HG03565 (cell line): Measurements from ENCODE around the gene FAM78B.

Experiments used
- ATAC-seq: cut with Tn5 transposase; IDR thresholded peaks from one replicate; pipeline ENCODE4 v1.9.1; 2021; ENCODE audit warnings: mild to moderate bottlenecking, moderate library complexity; ENCODE audit not compliant: unreplicated experiment

Gene FAM78B, protein sequence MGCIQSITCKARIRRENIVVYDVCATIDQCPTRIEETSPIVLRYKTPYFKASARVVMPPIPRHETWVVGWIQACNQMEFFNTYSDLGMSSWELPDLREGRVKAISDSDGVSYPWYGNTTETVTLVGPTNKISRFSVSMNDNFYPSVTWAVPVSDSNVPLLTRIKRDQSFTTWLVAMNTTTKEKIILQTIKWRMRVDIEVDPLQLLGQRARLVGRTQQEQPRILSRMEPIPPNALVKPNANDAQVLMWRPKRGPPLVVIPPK

GRCh38 chr1:166166698-166167571, at the start of gene FAM78B:
Gene FAM78B, minus strand, starts transcription at chr1:166167001. Its CDS starts 753 bp downstream, at chr1:166166248.
- ATAC-seq: peak; percentile 25

- no peak for ATAC-seq
Observed at GRCh38 chr1:166202546-166202945, 35.7 kb upstream of the FAM78B start.

DNA sequence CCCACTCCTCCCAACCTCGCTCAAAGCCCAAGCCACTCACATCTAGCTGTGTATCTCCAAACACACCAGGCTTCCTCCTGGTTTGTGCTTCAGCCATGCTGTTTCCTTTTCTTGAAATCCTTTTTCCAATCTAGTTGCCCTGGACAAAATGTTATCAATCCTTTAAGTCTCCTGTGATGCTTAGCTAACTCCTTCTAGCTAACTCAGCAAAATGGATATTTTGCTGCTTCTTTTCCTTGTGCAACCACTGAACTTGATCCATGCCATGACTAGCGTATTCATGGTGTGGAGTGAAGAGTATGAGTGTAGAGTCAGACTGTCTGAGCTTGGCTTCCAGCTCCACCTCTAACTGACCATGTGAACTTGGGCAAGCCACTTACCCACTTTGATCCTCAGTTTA, 33.9 kb upstream of the FAM78B start:
- no peak for ATAC-seq

DNA sequence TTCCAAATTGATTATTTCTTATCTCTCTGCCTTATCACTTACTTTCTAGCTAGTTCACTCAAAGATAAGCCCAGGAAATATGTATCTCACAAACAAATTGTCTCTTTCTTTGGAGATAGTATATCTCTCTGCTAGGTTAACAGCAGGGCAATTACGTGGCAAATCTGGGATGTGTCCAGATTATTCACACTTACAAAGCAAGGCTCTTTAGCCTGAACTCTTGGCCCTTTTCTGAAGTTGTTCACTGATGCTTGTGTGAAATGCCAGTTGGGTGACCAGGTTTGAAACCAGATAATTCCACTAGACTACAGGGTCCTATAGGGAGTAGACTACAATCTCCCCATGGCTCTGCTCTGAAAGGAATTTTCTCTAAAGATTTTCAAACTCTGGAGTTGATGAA, 30.8 kb upstream of the FAM78B start:
- no peak for ATAC-seq

- ATAC-seq: no peak
Observed at GRCh38 chr1:166197141-166197540, 30.3 kb upstream of the FAM78B start.

DNA sequence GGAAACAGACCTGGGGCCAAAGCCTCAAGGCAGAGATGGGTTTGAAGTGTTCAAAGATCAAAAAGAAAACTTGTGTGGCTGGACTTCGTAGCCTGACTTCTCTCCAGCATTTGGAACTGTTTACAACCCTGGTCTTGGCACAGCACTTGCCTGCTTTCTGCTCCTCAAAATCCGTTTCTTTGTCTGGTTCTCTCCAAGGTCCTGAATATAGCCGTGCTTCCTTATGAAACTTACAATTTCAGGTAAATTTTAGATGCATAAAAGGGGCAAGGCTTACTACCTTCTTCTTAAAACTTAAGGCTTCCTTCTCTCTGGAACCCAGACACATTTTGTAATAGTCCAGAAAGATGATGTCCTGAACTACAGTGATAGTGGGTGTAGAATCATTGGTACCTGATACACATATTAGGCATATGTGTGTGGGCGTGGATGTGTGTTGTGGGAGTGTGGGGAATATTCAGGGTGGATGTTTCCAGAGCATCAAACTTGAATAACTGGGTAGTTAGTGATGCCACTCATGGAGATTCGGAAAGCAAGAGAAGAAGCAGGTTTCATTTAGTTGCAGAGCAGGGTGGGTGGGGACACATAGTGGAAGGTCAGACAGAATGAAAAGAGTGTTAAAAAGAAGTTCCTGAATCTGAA, 26.4 kb upstream of the FAM78B start:
- no peak for ATAC-seq

DNA sequence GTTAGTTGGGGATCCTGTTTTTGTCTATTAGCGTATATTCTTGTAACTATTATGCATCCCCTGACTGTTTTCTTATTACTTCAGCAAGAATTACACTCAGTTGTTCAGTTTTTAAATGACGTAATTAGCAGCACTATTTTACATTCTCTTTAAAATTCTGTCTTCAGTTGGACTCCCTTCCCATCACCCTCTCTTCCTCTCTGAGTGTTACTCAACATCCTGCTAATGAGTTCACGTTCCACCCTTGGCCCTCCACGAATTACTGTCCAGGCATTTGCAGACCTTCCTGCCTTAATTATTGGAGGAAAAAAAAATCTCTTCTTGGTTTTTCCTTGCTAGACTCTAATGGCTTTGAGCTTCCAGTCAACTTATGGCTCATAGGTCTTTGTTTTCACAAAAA, 23.6 kb upstream of the FAM78B start:
- no peak for ATAC-seq

GRCh38 chr1:166189126-166189525, 22.3 kb upstream of the FAM78B start:
- no peak for ATAC-seq

DNA sequence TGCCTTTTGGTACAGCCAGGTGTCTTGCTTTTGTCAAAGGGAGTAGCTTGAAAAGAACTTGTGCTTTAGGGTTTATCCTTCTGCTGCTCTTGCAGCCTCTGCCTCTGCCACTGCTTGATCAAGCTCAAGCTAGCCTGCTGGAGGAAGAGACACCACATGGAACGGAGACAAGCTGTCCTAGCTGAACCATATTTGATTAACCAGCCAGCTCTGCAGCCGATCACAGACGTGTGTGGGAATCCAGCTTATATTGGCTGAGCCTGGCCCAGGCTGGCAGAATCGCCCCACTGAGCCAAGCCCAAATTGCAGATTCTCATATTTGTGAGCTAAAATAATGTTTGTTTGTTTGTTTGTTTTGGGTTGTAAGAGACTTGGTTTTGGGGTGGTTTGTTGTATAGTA, 18.7 kb upstream of the FAM78B start:
- no peak for ATAC-seq

- ATAC-seq: no peak
Observed at GRCh38 chr1:166184897-166185296, 18.1 kb upstream of the FAM78B start.

DNA sequence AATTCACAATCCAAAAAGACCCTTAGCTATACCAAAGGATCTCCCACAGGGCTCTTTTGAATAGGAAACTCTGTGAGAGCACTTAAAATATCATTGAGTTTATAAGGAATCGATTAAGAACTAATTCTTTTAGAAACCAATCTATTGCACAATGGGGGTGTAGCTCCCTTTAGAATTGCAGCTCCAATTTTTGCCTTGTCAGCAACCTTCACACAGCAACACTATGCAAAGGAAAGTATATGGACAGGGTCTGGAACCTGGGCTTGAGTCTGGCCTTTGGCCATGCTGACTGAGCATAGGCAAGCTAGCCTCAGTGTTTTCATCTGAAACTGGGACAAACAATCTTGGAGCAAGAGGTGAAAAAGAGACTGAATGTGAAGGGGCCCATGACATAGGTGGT, 17.2 kb upstream of the FAM78B start:
- no peak for ATAC-seq

GRCh38 chr1:166182281-166182680, 15.5 kb upstream of the FAM78B start:
- ATAC-seq: no peak

GRCh38 chr1:166176416-166176815, 9.6 kb upstream of the FAM78B start:
- no peak for ATAC-seq

DNA sequence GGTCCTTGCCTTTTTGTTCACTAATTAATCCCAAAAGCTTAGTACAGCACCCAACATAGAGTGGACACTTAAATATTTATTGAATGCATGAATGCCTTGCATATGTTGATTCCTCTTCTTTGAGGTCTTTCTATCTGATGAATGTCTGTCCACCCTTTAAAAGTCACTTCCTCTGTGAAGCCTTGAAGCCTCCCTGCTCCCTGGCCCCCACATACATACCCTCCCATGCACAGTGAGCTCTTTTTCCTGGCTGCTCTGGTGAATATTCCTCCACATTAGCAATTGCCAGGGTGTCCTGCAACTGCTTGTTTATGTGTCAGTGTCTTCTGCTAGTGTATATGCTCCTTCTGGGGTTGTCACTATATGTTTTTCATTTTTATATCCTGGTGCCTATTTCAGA, 8.2 kb upstream of the FAM78B start:
- ATAC-seq: no peak

DNA sequence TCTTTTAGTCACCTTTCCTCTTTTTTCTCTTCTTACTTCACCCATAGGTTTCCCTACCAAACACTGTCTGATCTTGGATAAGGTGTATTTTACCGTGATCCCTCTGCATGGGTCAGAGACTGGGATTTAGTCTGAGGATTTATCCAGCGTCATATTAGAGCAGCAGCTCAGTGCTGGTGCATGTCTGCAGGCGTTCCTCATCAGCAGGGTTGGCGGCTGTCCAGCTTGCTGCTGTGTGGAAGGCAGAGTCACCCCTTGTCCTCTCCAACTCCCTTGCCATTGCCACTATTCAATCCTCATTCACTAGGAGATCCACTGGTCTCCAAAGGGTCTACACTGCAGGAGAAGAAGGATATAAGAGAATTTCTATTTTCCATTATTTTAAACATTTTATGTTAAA, 7.3 kb upstream of the FAM78B start:
- ATAC-seq: no peak

- ATAC-seq: no peak
Observed at GRCh38 chr1:166172106-166172505, 5.3 kb upstream of the FAM78B start.

GRCh38 chr1:166170726-166171125, 3.9 kb upstream of the FAM78B start:
- no peak for ATAC-seq

GRCh38 chr1:166170075-166170474, 3.3 kb upstream of the FAM78B start:
- ATAC-seq: peak; percentile 67

DNA sequence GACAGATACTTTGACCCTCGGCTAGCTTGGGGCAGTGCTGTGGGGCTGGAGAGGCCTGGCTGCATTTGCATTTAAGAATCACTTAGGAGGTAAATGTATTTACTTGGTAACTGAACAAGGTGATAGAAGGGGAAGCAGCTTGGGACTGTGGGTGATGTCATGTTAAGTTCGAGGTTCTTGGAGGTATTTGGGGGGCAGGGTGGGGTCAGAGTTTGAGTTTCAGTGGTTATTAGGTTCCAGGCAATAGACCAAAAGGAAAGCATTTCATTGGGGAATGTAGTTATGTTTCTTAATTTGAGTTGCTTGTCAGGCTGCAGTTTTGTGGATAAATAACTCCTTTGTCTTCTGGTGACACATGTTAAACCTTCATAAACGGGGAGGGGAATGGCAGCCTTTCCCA, 2.4 kb upstream of the FAM78B start:
- ATAC-seq: no peak

DNA sequence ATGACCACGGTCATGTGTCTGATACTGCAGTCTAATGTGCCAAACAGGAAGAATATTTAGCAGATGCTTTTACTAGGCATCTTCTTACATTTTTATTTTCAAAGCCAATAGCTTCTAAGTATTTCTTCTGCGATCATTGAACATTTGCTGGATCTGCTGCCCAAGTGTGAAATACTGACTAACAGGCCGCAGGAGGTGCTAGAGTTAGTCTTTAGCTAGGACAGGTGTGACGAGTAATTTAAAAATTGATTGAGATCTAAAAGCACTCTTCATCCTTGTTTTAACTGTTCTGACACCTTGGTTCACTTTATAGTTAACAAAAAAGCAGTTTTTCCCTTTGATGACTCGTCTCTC, 748 bp upstream of the FAM78B start:
- ATAC-seq: no peak

GRCh38 chr1:166166329-166166697, 488 bp downstream of the FAM78B start:
- peak; percentile 4 for ATAC-seq
